ENCODE data around the gene DNAH17.

DNA sequence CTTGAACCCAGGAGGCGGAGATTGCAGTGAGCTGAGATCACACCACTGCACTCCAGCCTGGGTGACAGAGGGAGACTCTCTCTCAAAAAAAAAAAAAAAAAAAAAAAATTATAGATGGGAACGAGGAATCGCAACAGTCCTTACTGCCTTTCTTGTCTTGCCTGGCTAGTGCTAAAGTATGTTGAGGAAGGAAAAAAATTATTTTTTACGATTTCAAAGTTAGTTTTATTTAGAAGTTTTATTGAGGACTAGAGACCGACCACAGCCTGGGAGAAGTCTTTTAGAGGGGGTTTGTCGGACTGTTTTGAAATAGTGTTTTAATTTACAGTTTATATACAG, 15.8 kb upstream of the DNAH17 start:
- TF ChIP-seq EZH2phosphoT487 (IDR thresholded peaks at IDR 0.05; ENCODE audit: insufficient read depth, low read depth) (no peak), EZH2 (IDR thresholded peaks at IDR 0.05; ENCODE audit: insufficient read depth, poor library complexity, severe bottlenecking) (no peak)
